T-cell (primary cell): Measurements from ENCODE around the gene OR8D2. TPM values are rescaled to one million over a fixed set of nuclear protein-coding genes. Genes with fewer than 3 reads are reported as not detected.

ENCODE experiments used
- ATAC-seq, 4 experiments: fragments of 200-7000 bp in 3 of 4; fragments of 150-1000 bp in 1 of 4; cut with Tn5 transposase; replicated peaks in 1 of 4; 1 replicate in 3 of 4; 2 replicates in 1 of 4; pipeline ENCODE4 v1.10.0; 2021; ENCODE audit warnings: moderate library complexity in 3 of 4, mild to moderate bottlenecking in 2 of 4, moderate number of reproducible peaks in 1 of 4
- CTCF ChIA-PET, 2 donors: fragments of 300-600 bp; sonication (Branson Sonifier 250); formaldehyde crosslinking; loops; one replicate each; lab custom pipeline; 2022; ENCODE audit warnings: antibody characterized with exemption in 2 of 2; lab: Charles Lee
- POLR2A ChIA-PET, 2 donors: fragments of 300-600 bp; sonication (Branson Sonifier 250); formaldehyde crosslinking; loops; one replicate each; lab custom pipeline; 2022; ENCODE audit warnings: antibody characterized with exemption in 2 of 2; lab: Charles Lee
- DNase-seq, 35 experiments: peaks; one replicate each; pipeline versions ENCODE4 v3.0.0 to v3.0.0-alpha.2; 2013 to 2023
- H3K27ac ChIP-seq: one replicate; pipeline ENCODE4 v1.5.1; 2013; ENCODE audit warnings: low read length
- H3K27me3 ChIP-seq, 2 experiments: replicated peaks in 1 of 2; 1 replicate in 1 of 2; 2 replicates in 1 of 2; pipeline versions ENCODE4 v1.6.1 to v1.7.0; 2013; ENCODE audit warnings: low read length in 1 of 2, mixed read lengths in 1 of 2; ENCODE audit not compliant: control insufficient read depth in 2 of 2, insufficient read depth in 2 of 2; ENCODE audit errors: extremely low read depth in 1 of 2
- H3K36me3 ChIP-seq, 2 donors: 1 replicate in 1 of 2; 2 replicates in 1 of 2; pipeline versions ENCODE4 v1.6.1 to v1.7.0; 2013; ENCODE audit warnings: low read length in 1 of 2; ENCODE audit not compliant: control insufficient read depth in 2 of 2, insufficient read depth in 1 of 2; ENCODE audit errors: extremely low read depth in 1 of 2
- H3K4me1 ChIP-seq, 2 experiments: 1 replicate in 1 of 2; 2 replicates in 1 of 2; pipeline versions ENCODE4 v1.6.1 to v1.7.0; 2013; ENCODE audit warnings: low read length in 2 of 2, mixed read lengths in 1 of 2; ENCODE audit not compliant: insufficient read depth in 2 of 2, control insufficient read depth in 1 of 2; ENCODE audit errors: extremely low read depth in 1 of 2
- H3K4me3 ChIP-seq, 2 donors: 1 replicate in 1 of 2; 2 replicates in 1 of 2; pipeline versions ENCODE4 v1.5.1 to v1.7.0; 2013; ENCODE audit warnings: mild to moderate bottlenecking in 2 of 2, low read length in 1 of 2, moderate library complexity in 1 of 2; ENCODE audit not compliant: control insufficient read depth in 1 of 2; ENCODE audit errors: extremely low read depth in 1 of 2
- H3K9me3 ChIP-seq: 2 replicates; pipeline ENCODE4 v1.7.0; 2013
- H3K27ac Mint-ChIP-seq, 2 donors: one replicate each; pipeline ENCODE4 v1.8.0; 2020 to 2021; ENCODE audit warnings: mild to moderate bottlenecking in 2 of 2, mixed read lengths in 2 of 2
- H3K27me3 Mint-ChIP-seq, 2 donors: one replicate each; pipeline ENCODE4 v1.8.0; 2021 to 2022; ENCODE audit warnings: mixed read lengths in 2 of 2
- H3K36me3 Mint-ChIP-seq: one replicate; pipeline ENCODE4 v1.8.0; 2021; ENCODE audit warnings: mixed read lengths
- H3K4me1 Mint-ChIP-seq, 3 donors: one replicate each; pipeline ENCODE4 v1.8.0; 2020 to 2022; ENCODE audit warnings: mixed read lengths in 3 of 3, mild to moderate bottlenecking in 1 of 3
- H3K4me3 Mint-ChIP-seq, 3 donors: one replicate each; pipeline ENCODE4 v1.8.0; 2020 to 2022; ENCODE audit warnings: mild to moderate bottlenecking in 3 of 3, mixed read lengths in 3 of 3, moderate library complexity in 3 of 3
- H3K9me3 Mint-ChIP-seq, 3 donors: one replicate each; pipeline ENCODE4 v1.8.0; 2020 to 2022; ENCODE audit warnings: mixed read lengths in 3 of 3
- WGBS: methylation state at CpG from one replicate; pipeline ENCODE4 v1.1.5; 2013; ENCODE audit warnings: missing lambda C conversion rate; ENCODE audit not compliant: insufficient coverage; 5-methylcytosine and 5-hydroxymethylcytosine counted together
- total RNA-seq, 35 experiments: library from RNA in 6 of 35; stranded (reverse) in 6 of 35; fragments of 120-200 nt in 1 of 35; gene quantifications; one replicate each; pipeline versions ENCODE4 v1.2.1 to v1.2.4 and lab custom pipeline; 2013 to 2026

Gene OR8D2
- total RNA-seq, 5 donors from 2014 or later (not counting 1 experiment from before 2014, with no cell fraction given) = not detected

- ChIA-PET POLR2A (no interaction called here), CTCF (no interaction called here)
- 96% methylated on average over 3 of the region's 4 CpGs for WGBS
- H3K27ac ChIP-seq = no peak overlapping the region
- no peak overlapping the region for H3K4me3 Mint-ChIP-seq
- H3K27me3 ChIP-seq = no peaks in the 10 kb centered on the region
- no peak for DNase-seq
- H3K36me3 Mint-ChIP-seq = no peaks in the 10 kb centered on the region
- H3K4me1 ChIP-seq = no peaks in the 10 kb centered on the region
- H3K27me3 Mint-ChIP-seq = peaks cover 0 to 2% of the 10 kb centered on the region in 2 donors
- H3K36me3 ChIP-seq = no peaks in the 10 kb centered on the region
- H3K27ac Mint-ChIP-seq = no peak overlapping the region
- no peak overlapping the region for H3K4me3 ChIP-seq
- no peaks in the 10 kb centered on the region for H3K9me3 Mint-ChIP-seq
- no peaks in the 10 kb centered on the region for H3K9me3 ChIP-seq
- H3K4me1 Mint-ChIP-seq = no peaks in the 10 kb centered on the region
- ATAC-seq = no peak
Observed at GRCh38 chr11:124313131-124313530, 6.9 kb downstream of the OR8D2 start.

- ChIA-PET CTCF (interaction anchor here in 1 of 2 donors (0.6 kb wide), 1 partner anchor 187 kb away, joined by 3 read pairs; no protein-coding TSS in a partner anchor), POLR2A (no interaction called here)
- Mint-ChIP-seq H3K36me3 (no peaks in the 10 kb centered on the region), H3K4me3 (no peak overlapping the region), H3K27me3 (peaks cover 2 to 7% of the 10 kb centered on the region in 2 donors), H3K4me1 (no peaks in the 10 kb centered on the region), H3K9me3 (no peaks in the 10 kb centered on the region), H3K27ac (no peak overlapping the region)
- Histone ChIP-seq H3K4me3 (no peak overlapping the region), H3K9me3 (no peaks in the 10 kb centered on the region), H3K4me1 (no peaks in the 10 kb centered on the region), H3K27ac (no peak overlapping the region), H3K27me3 (no peaks in the 10 kb centered on the region), H3K36me3 (no peaks in the 10 kb centered on the region)
- DNase-seq = no peak
- no peak for ATAC-seq
Observed at GRCh38 chr11:124311670-124312069, 8.3 kb downstream of the OR8D2 start.

GRCh38 chr11:124311269-124311668 lies 8.7 kb downstream of the OR8D2 start:
- H3K36me3 Mint-ChIP-seq = no peaks in the 10 kb centered on the region
- ChIA-PET POLR2A (no interaction called here), CTCF (interaction anchor here in 1 of 2 donors (0.6 kb wide), 1 partner anchor 188 kb away, joined by 3 read pairs; no protein-coding TSS in a partner anchor)
- H3K4me1 Mint-ChIP-seq = no peaks in the 10 kb centered on the region
- H3K27me3 Mint-ChIP-seq = peaks cover 2 to 9% of the 10 kb centered on the region in 2 donors
- H3K27ac Mint-ChIP-seq = no peak overlapping the region
- H3K36me3 ChIP-seq = no peaks in the 10 kb centered on the region
- H3K27ac ChIP-seq = no peak overlapping the region
- no peak overlapping the region for H3K4me3 ChIP-seq
- no peak for ATAC-seq
- no peaks in the 10 kb centered on the region for H3K9me3 Mint-ChIP-seq
- H3K9me3 ChIP-seq = no peaks in the 10 kb centered on the region
- 57% methylated on average over 2 of the region's 5 CpGs for WGBS
- no peak overlapping the region for H3K4me3 Mint-ChIP-seq
- no peaks in the 10 kb centered on the region for H3K4me1 ChIP-seq
- DNase-seq = no peak
- H3K27me3 ChIP-seq = no peaks in the 10 kb centered on the region

- POLR2A ChIA-PET = no interaction called here
- no peaks in the 10 kb centered on the region for H3K4me1 Mint-ChIP-seq
Observed at GRCh38 chr11:124310721-124311120, 9.3 kb downstream of the OR8D2 start.

GRCh38 chr11:124307093-124307492 lies 12.9 kb downstream of the OR8D2 start:
- Mint-ChIP-seq H3K36me3 (no peaks in the 10 kb centered on the region), H3K27ac (no peak overlapping the region), H3K27me3 (peaks cover 2 to 9% of the 10 kb centered on the region in 2 donors), H3K4me3 (no peak overlapping the region), H3K9me3 (no peaks in the 10 kb centered on the region), H3K4me1 (no peaks in the 10 kb centered on the region)
- ATAC-seq (no peak), DNase-seq (no peak)
- Histone ChIP-seq H3K27ac (no peak overlapping the region), H3K4me3 (no peak overlapping the region), H3K36me3 (no peaks in the 10 kb centered on the region), H3K4me1 (no peaks in the 10 kb centered on the region), H3K9me3 (no peaks in the 10 kb centered on the region), H3K27me3 (no peaks in the 10 kb centered on the region)
- POLR2A ChIA-PET = no interaction called here
- CTCF ChIA-PET = interaction anchor here in 1 of 2 donors (0.6 kb wide), 1 partner anchor 491 kb away, joined by 3 read pairs; no protein-coding TSS in a partner anchor

More at GRCh38 chr11:124310721-124311120, 9.3 kb downstream of the OR8D2 start:
- Histone ChIP-seq H3K4me1 (no peaks in the 10 kb centered on the region), H3K36me3 (no peaks in the 10 kb centered on the region), H3K9me3 (no peaks in the 10 kb centered on the region), H3K4me3 (no peak overlapping the region), H3K27ac (no peak overlapping the region), H3K27me3 (no peaks in the 10 kb centered on the region)
- no peak for DNase-seq
- H3K36me3 Mint-ChIP-seq = no peaks in the 10 kb centered on the region
- no peaks in the 10 kb centered on the region for H3K9me3 Mint-ChIP-seq
- H3K4me3 Mint-ChIP-seq = no peak overlapping the region
- no peak overlapping the region for H3K27ac Mint-ChIP-seq
- peaks cover 2 to 9% of the 10 kb centered on the region in 2 donors for H3K27me3 Mint-ChIP-seq
- CTCF ChIA-PET = no interaction called here
- ATAC-seq = no peak

- Mint-ChIP-seq H3K27me3 (peaks cover 0 to 9% of the 10 kb centered on the region in 2 donors), H3K27ac (no peak overlapping the region), H3K9me3 (peaks cover 0 to 3% (median 0%) of the 10 kb centered on the region in 3 donors), H3K36me3 (no peaks in the 10 kb centered on the region), H3K4me3 (no peak overlapping the region), H3K4me1 (no peaks in the 10 kb centered on the region)
- ATAC-seq (no peak), DNase-seq (no peak)
- H3K4me1 ChIP-seq = no peaks in the 10 kb centered on the region
- H3K4me3 ChIP-seq = no peak overlapping the region
- H3K36me3 ChIP-seq = no peaks in the 10 kb centered on the region
- H3K9me3 ChIP-seq = no peaks in the 10 kb centered on the region
- H3K27me3 ChIP-seq = no peaks in the 10 kb centered on the region
- CTCF ChIA-PET = interaction anchor here in 1 of 2 donors (0.5 kb wide), 1 partner anchor 40 kb away, joined by 3 read pairs; no protein-coding TSS in a partner anchor
- H3K27ac ChIP-seq = no peak overlapping the region
- no CpG with 5 or more reads among the region's 3 CpGs for WGBS
- POLR2A ChIA-PET = no interaction called here
Observed at GRCh38 chr11:124302347-124303125, 17.5 kb downstream of the OR8D2 start.
